ENCODE measurements around the gene IL12RB2.

GRCh38 chr1:67441183-67441582 lies 133.5 kb downstream of the IL12RB2 start:
- TF ChIP-seq CTCF (conservative IDR thresholded peaks at IDR 0.05), result no peak
- no peak for TF ChIP-seq EZH2 (IDR thresholded peaks at IDR 0.05; ENCODE audit: low read depth)

Data from PC-9 (cell line).